B cell (primary cell): Measurements from ENCODE around the gene RSPO4. TPM values are rescaled to one million over a fixed set of nuclear protein-coding genes. Genes with fewer than 3 reads are reported as not detected.
A peak's percentile ranks its signal among the peaks of the same experiment; 100 is the strongest.

Source experiments
- ATAC-seq: fragments of 200-7000 bp; cut with Tn5 transposase; one replicate; pipeline ENCODE4 v1.10.0; 2021; ENCODE audit warnings: low read depth, mild to moderate bottlenecking, moderate number of reproducible peaks, moderate library complexity
- CTCF ChIA-PET: fragments of 350-600 bp; sonication (Branson Sonifier 250); formaldehyde crosslinking; loops from one replicate; lab custom pipeline; 2021; ENCODE audit warnings: antibody characterized with exemption, inconsistent platforms; lab: Charles Lee
- POLR2A ChIA-PET: fragments of 350-600 bp; sonication (Branson Sonifier 250); formaldehyde crosslinking; loops from one replicate; lab custom pipeline; 2021; ENCODE audit warnings: antibody characterized with exemption; lab: Charles Lee
- DNase-seq: peaks from one replicate; pipeline ENCODE4 v3.0.0; 2013
- H2AFZ ChIP-seq: 2 replicates; pipeline ENCODE4 v1.6.1; 2012; ENCODE audit warnings: mild to moderate bottlenecking, low read depth, low read length; ENCODE audit not compliant: insufficient read depth, poor library complexity, severe bottlenecking
- H3K27ac ChIP-seq, 2 donors: 1 replicate in 1 of 2; 2 replicates in 1 of 2; pipeline ENCODE4 v1.5.1; 2012 to 2013; ENCODE audit warnings: low read length in 2 of 2, mild to moderate bottlenecking in 2 of 2, moderate library complexity in 1 of 2
- H3K27me3 ChIP-seq, 4 experiments: fragments of 200-600 bp in 1 of 4; sonication (generic) in 1 of 4; replicated peaks in 1 of 4; 1 replicate in 2 of 4; 2 replicates in 2 of 4; pipeline versions ENCODE4 v1.6.1 to v1.7.0; 2013 to 2016; ENCODE audit warnings: low read length in 3 of 4, mild to moderate bottlenecking in 2 of 4, mixed read lengths in 1 of 4, moderate library complexity in 1 of 4; ENCODE audit not compliant: insufficient read depth in 4 of 4, control insufficient read depth in 3 of 4; ENCODE audit errors: control extremely low read depth in 1 of 4
- H3K36me3 ChIP-seq, 2 experiments: replicated peaks in 1 of 2; 1 replicate in 1 of 2; 2 replicates in 1 of 2; pipeline versions ENCODE4 v1.6.1 to v1.7.1; 2013; ENCODE audit warnings: low read length in 1 of 2; ENCODE audit not compliant: insufficient read depth in 2 of 2, control insufficient read depth in 1 of 2; ENCODE audit errors: control extremely low read depth in 1 of 2, extremely low read depth in 1 of 2
- H3K4me1 ChIP-seq, 2 donors: fragments of 200-600 bp in 1 of 2; sonication (generic) in 1 of 2; 1 replicate in 1 of 2; 2 replicates in 1 of 2; pipeline versions ENCODE4 v1.5.1 to v1.6.1; 2013 to 2017; ENCODE audit warnings: low read length in 2 of 2; ENCODE audit not compliant: control insufficient read depth in 2 of 2, insufficient read depth in 2 of 2
- H3K4me2 ChIP-seq: replicated peaks from 2 replicates; pipeline ENCODE3; 2012; ENCODE audit warnings: mild to moderate bottlenecking, low read depth, low read length; ENCODE audit not compliant: poor library complexity, severe bottlenecking
- H3K4me3 ChIP-seq, 5 experiments: fragments of 200-600 bp in 1 of 5; sonication (generic) in 1 of 5; 1 replicate in 3 of 5; 2 replicates in 2 of 5; pipeline versions ENCODE4 v1.5.1 to v1.7.0; 2011 to 2016; ENCODE audit warnings: low read length in 4 of 5, mild to moderate bottlenecking in 4 of 5, low read depth in 2 of 5, control low read depth in 1 of 5, moderate library complexity in 1 of 5; ENCODE audit not compliant: insufficient read depth in 1 of 5; ENCODE audit errors: control extremely low read depth in 1 of 5, extremely low read depth in 1 of 5
- H3K79me2 ChIP-seq: fragments of 200-600 bp; sonication (generic); one replicate; pipeline ENCODE4 v1.6.0; 2016; ENCODE audit warnings: low read length; ENCODE audit not compliant: control insufficient read depth, insufficient read depth
- H3K9ac ChIP-seq: fragments of 200-600 bp; sonication (generic); 2 replicates; pipeline ENCODE4 v1.6.1; 2017; ENCODE audit warnings: mild to moderate bottlenecking, low read length, moderate library complexity
- H3K9me3 ChIP-seq, 3 donors: one replicate each; pipeline versions ENCODE4 v1.6.1 to v1.7.1; 2013; ENCODE audit warnings: low read length in 2 of 3; ENCODE audit not compliant: control insufficient read depth in 2 of 3, insufficient read depth in 1 of 3; ENCODE audit errors: control extremely low read depth in 1 of 3
- H4K20me1 ChIP-seq: 2 replicates; pipeline ENCODE4 v1.6.0; 2012; ENCODE audit warnings: mild to moderate bottlenecking, low read length; ENCODE audit not compliant: insufficient read depth, control insufficient read depth, poor library complexity, severe bottlenecking
- H3K27ac Mint-ChIP-seq: one replicate; pipeline ENCODE4 v1.8.0; 2021; ENCODE audit warnings: mixed read lengths
- H3K27me3 Mint-ChIP-seq: one replicate; pipeline ENCODE4 v1.8.0; 2021; ENCODE audit warnings: mixed read lengths
- H3K4me1 Mint-ChIP-seq: one replicate; pipeline ENCODE4 v1.8.0; 2021; ENCODE audit warnings: mixed read lengths
- H3K4me3 Mint-ChIP-seq: one replicate; pipeline ENCODE4 v1.8.0; 2021; ENCODE audit warnings: mixed read lengths
- H3K9me3 Mint-ChIP-seq: one replicate; pipeline ENCODE4 v1.8.0; 2022; ENCODE audit warnings: mixed read lengths; ENCODE audit not compliant: insufficient read depth
- EZH2 ChIP-seq: IDR thresholded peaks from 2 replicates; pipeline ENCODE4 v1.6.1; 2012; ENCODE audit warnings: borderline replicate concordance, low read depth, mild to moderate bottlenecking, moderate library complexity, low read length; ENCODE audit not compliant: insufficient read depth, poor library complexity, severe bottlenecking
- whole genome bisulfite sequencing: methylation state at CpG from one replicate; pipeline ENCODE4 v1.1.5; 2013; ENCODE audit warnings: missing lambda C conversion rate; ENCODE audit not compliant: insufficient coverage; 5-methylcytosine and 5-hydroxymethylcytosine counted together
- intact Hi-C: fragments of 100-400 bp; cut with micrococcal nuclease; formaldehyde crosslinking; loops from one replicate; pipeline ENCODE4 v1.10.0; 2022
- polyA plus RNA-seq: library from polyadenylated mRNA; depleted of rRNA; stranded (reverse); fragments of >200 nt; gene quantifications from 2 replicates; pipeline ENCODE4 v1.2.3, GENCODE V29; 2012
- total RNA-seq, 2 donors: library from RNA; stranded (reverse); fragments of 120-200 nt in 1 of 2; gene quantifications; 1 replicate in 1 of 2; 2 replicates in 1 of 2; pipeline versions ENCODE4 v1.2.3 to v1.2.4, GENCODE V29; 2013 to 2022
- TF ChIP-seq, protein P1 (sequence below): fragments of 200-600 bp; IDR thresholded peaks from one replicate; pipeline ENCODE4 v1.8.0; 2022; ENCODE audit warnings: antibody characterized with exemption, mild to moderate bottlenecking

The RSPO4 gene
- total and polyA plus RNA-seq, 2 donors (not counting 1 experiment from before 2014, with no cell fraction given), result 0.04 to 0.37 TPM

DNA sequence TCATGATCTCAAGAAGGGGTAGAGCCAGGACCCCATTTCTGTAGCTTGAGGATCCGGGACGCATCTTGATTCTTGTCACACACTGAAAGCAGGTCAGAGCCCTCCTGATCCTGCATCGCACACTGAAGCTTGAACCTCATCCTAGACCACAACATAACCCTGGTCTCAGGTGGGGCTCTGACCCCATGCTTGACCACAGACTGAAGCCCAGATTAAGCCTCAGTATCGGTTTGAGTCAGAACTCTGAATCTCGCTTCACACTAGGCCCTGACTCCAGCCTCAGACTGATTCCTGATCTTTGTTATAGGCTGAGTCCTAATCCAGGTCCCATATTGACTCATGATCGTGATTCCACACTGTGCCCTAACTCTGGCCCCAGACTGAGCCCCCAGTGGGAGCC lies 8.5 kb upstream of the RSPO4 start:
- Histone ChIP-seq H3K9ac (no peak overlapping the region), H3K27me3 (peaks cover 0 to 5% (median 2%) of the 10 kb centered on the region in 4 experiments), H3K27ac (no peak overlapping the region), H4K20me1 (no peaks in the 10 kb centered on the region), H2AFZ (no peak overlapping the region), H3K4me1 (peaks cover 0 to 3% of the 10 kb centered on the region in 2 donors), H3K36me3 (no peaks in the 10 kb centered on the region), H3K4me2 (no peak overlapping the region), H3K4me3 (no peak overlapping the region), H3K79me2 (no peaks in the 10 kb centered on the region), H3K9me3 (no peaks in the 10 kb centered on the region)
- WGBS, result 88% methylated on average over 6 of the region's 6 CpGs
- CTCF ChIA-PET, result no interaction called here
- TF ChIP-seq EZH2, result no peak
- TF ChIP-seq, protein P1, sequence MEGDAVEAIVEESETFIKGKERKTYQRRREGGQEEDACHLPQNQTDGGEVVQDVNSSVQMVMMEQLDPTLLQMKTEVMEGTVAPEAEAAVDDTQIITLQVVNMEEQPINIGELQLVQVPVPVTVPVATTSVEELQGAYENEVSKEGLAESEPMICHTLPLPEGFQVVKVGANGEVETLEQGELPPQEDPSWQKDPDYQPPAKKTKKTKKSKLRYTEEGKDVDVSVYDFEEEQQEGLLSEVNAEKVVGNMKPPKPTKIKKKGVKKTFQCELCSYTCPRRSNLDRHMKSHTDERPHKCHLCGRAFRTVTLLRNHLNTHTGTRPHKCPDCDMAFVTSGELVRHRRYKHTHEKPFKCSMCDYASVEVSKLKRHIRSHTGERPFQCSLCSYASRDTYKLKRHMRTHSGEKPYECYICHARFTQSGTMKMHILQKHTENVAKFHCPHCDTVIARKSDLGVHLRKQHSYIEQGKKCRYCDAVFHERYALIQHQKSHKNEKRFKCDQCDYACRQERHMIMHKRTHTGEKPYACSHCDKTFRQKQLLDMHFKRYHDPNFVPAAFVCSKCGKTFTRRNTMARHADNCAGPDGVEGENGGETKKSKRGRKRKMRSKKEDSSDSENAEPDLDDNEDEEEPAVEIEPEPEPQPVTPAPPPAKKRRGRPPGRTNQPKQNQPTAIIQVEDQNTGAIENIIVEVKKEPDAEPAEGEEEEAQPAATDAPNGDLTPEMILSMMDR, result no peak
- POLR2A ChIA-PET, result no interaction called here
- intact Hi-C loops, result no loop called here
- Mint-ChIP-seq H3K4me1 (peaks cover 4% of the 10 kb centered on the region), H3K27ac (no peak overlapping the region), H3K9me3 (no peaks in the 10 kb centered on the region), H3K4me3 (no peak overlapping the region), H3K27me3 (peaks cover 28% of the 10 kb centered on the region)
- DNase-seq (no peak), ATAC-seq (no peak)

DNA sequence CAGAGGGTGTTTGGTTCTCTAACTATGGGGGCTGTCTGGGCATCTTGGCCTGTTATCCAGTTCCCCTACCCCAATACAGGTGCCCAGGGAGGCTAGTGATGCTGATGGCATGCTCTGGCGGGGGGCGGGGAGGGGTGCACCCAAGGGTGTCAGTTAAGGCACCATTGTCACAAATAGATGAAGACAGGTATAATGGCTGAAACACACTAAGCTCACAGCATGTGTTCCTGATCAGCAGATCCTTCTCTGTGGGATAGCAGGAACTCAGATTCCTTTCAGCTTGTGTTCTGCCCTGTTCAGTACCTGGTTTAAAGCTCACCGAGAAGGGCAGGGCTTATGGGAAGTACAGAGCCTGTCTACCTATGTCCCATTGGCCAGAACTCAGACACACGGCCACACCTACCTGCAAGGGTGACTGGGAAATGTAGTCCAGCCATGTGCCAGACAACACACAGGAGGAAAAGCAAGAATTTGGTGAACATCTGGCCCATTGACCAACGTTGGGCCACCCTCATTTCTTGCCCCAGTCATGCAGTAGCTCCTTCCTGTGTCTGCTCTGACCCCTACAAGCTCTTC lies 3.4 kb upstream of the RSPO4 start:
- Mint-ChIP-seq H3K27ac (no peak overlapping the region), H3K4me1 (peaks cover 7% of the 10 kb centered on the region), H3K27me3 (peaks cover 57% of the 10 kb centered on the region), H3K9me3 (no peaks in the 10 kb centered on the region), H3K4me3 (no peak overlapping the region)
- no peaks in the 10 kb centered on the region for H3K79me2 ChIP-seq
- no peaks in the 10 kb centered on the region for H4K20me1 ChIP-seq
- H3K27ac ChIP-seq, result no peak overlapping the region
- peaks cover 0 to 4% of the 10 kb centered on the region in 2 donors for H3K4me1 ChIP-seq
- ATAC-seq, result peak; percentile 64
- H3K36me3 ChIP-seq, result no peaks in the 10 kb centered on the region
- H3K4me2 ChIP-seq, result no peak overlapping the region
- TF ChIP-seq, protein P1, result no peak
- TF ChIP-seq EZH2, result no peak
- no peak overlapping the region for H3K4me3 ChIP-seq
- WGBS, result 12% methylated on average over 3 of the region's 5 CpGs
- H2AFZ ChIP-seq, result no peak overlapping the region
- no peak overlapping the region for H3K9ac ChIP-seq
- ChIA-PET CTCF (no interaction called here), POLR2A (no interaction called here)
- intact Hi-C loops, result no loop called here
- H3K27me3 ChIP-seq, result peaks cover 0 to 21% (median 11%) of the 10 kb centered on the region in 4 experiments
- H3K9me3 ChIP-seq, result no peaks in the 10 kb centered on the region
- peak; percentile 22 for DNase-seq
